Caco-2 (cell line): ENCODE data around the gene CACNA1G. TPM values are rescaled to one million over a fixed set of nuclear protein-coding genes. Genes with fewer than 3 reads are reported as not detected.

ENCODE experiments used
- BruUV-seq: library from RNA; stranded (reverse); fragments of 400-500 nt; replicated peaks from 2 replicates; lab custom pipeline; 2021; lab: Mats Ljungman, UMichigan
- CTCF ChIA-PET: fragments of 300-600 bp; sonication (Branson Sonifier 250); formaldehyde crosslinking; loops from one replicate; lab custom pipeline; 2022; ENCODE audit warnings: antibody characterized with exemption; lab: Charles Lee
- POLR2A ChIA-PET: fragments of 300-600 bp; sonication (Branson Sonifier 250); formaldehyde crosslinking; loops from one replicate; lab custom pipeline; 2022; ENCODE audit warnings: antibody characterized with exemption; lab: Charles Lee
- DNase-seq, 2 experiments: peaks; one replicate each; pipeline versions ENCODE4 v3.0.0 to v3.0.0-alpha.2; 2020 to 2022
- H3K27me3 ChIP-seq: replicated peaks from 2 replicates; pipeline ENCODE4 v1.6.0; 2011; ENCODE audit warnings: low read length; ENCODE audit not compliant: control insufficient read depth, insufficient read depth
- H3K36me3 ChIP-seq: 2 replicates; pipeline ENCODE4 v1.5.1; 2011; ENCODE audit warnings: low read length; ENCODE audit not compliant: control insufficient read depth, insufficient read depth
- H3K4me1 ChIP-seq: fragments of 250-450 bp; sonication (Bioruptor Pico); 2 replicates; pipeline ENCODE4 v1.5.1; 2020; ENCODE audit warnings: mild to moderate bottlenecking
- H3K4me3 ChIP-seq: 2 replicates; pipeline ENCODE4 v1.5.1; 2011; ENCODE audit warnings: low read depth, mild to moderate bottlenecking, control low read depth, low read length
- H3K9me3 ChIP-seq: fragments of 250-450 bp; sonication (Bioruptor Pico); 2 replicates; pipeline ENCODE4 v1.5.1; 2020; ENCODE audit warnings: mild to moderate bottlenecking, moderate library complexity
- H3K27ac Mint-ChIP-seq: one replicate; pipeline ENCODE4 v1.8.0; 2022; ENCODE audit warnings: mixed read lengths; ENCODE audit not compliant: unreplicated experiment
- H3K27me3 Mint-ChIP-seq: one replicate; pipeline ENCODE4 v1.8.0; 2022; ENCODE audit warnings: mixed read lengths; ENCODE audit not compliant: insufficient read depth, unreplicated experiment
- H3K36me3 Mint-ChIP-seq: one replicate; pipeline ENCODE4 v1.8.0; 2022; ENCODE audit warnings: mild to moderate bottlenecking, mixed read lengths; ENCODE audit not compliant: insufficient read depth, unreplicated experiment
- H3K4me1 Mint-ChIP-seq: one replicate; pipeline ENCODE4 v1.8.0; 2022; ENCODE audit warnings: low read depth, mixed read lengths; ENCODE audit not compliant: unreplicated experiment
- H3K4me3 Mint-ChIP-seq: one replicate; pipeline ENCODE4 v1.8.0; 2022; ENCODE audit warnings: mild to moderate bottlenecking, moderate library complexity, mixed read lengths; ENCODE audit not compliant: unreplicated experiment
- H3K9me3 Mint-ChIP-seq: one replicate; pipeline ENCODE4 v1.8.0; 2022; ENCODE audit warnings: mixed read lengths; ENCODE audit not compliant: unreplicated experiment
- intact Hi-C: fragments of 100-400 bp; cut with micrococcal nuclease; formaldehyde crosslinking; loops from one replicate; pipeline ENCODE4 v1.10.0; 2022; ENCODE audit not compliant: unreplicated experiment
- total RNA-seq: library from RNA; stranded (reverse); gene quantifications from 2 replicates; pipeline ENCODE4 v1.2.3, GENCODE V29; 2022
- TF ChIP-seq, protein P1 (sequence below), 2 experiments: fragments of 200-600 bp in 1 of 2; IDR thresholded peaks; 1 replicate in 1 of 2; 2 replicates in 1 of 2; pipeline versions ENCODE4 v1.5.1 to v1.8.0; 2011 to 2022; ENCODE audit warnings: antibody characterized with exemption in 1 of 2, control low read depth in 1 of 2, inconsistent platforms in 1 of 2, low read depth in 1 of 2, low read length in 1 of 2, mild to moderate bottlenecking in 1 of 2, moderate library complexity in 1 of 2; ENCODE audit not compliant: insufficient read depth in 1 of 2, severe bottlenecking in 1 of 2, unreplicated experiment in 1 of 2

The CACNA1G gene
- total RNA-seq, 1 experiment from 2014 or later = 1.4 TPM

DNA sequence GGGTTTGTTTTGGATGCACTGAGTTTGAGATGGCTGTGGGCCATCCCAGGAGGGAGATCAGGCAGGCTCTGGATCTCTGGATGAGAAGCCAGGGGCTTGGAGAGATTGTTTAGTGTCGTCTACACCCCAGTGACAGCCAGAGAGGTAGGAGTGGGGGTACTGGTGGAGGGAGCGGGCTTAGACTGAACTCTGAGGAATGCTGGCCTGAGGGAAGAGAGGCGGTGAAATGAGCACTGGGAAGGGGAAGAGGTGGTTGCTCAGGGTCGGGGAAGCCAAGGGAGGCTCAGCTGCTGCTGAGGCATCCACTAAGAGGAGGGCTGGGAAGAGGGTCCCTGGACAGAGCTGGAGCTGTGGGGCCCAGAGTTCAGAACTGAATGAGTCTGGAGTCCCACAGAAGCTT, 23.6 kb downstream of the CACNA1G start:
- Histone ChIP-seq H3K4me3 (no peak overlapping the region), H3K4me1 (peaks cover 8% of the 10 kb centered on the region), H3K9me3 (peaks cover 3% of the 10 kb centered on the region; the same call in 1 of the 2 replicates), H3K36me3 (no peaks in the 10 kb centered on the region), H3K27me3 (no peaks in the 10 kb centered on the region)
- H3K36me3 Mint-ChIP-seq = no peaks in the 10 kb centered on the region
- intact Hi-C loops = no loop called here
- TF ChIP-seq, protein P1, sequence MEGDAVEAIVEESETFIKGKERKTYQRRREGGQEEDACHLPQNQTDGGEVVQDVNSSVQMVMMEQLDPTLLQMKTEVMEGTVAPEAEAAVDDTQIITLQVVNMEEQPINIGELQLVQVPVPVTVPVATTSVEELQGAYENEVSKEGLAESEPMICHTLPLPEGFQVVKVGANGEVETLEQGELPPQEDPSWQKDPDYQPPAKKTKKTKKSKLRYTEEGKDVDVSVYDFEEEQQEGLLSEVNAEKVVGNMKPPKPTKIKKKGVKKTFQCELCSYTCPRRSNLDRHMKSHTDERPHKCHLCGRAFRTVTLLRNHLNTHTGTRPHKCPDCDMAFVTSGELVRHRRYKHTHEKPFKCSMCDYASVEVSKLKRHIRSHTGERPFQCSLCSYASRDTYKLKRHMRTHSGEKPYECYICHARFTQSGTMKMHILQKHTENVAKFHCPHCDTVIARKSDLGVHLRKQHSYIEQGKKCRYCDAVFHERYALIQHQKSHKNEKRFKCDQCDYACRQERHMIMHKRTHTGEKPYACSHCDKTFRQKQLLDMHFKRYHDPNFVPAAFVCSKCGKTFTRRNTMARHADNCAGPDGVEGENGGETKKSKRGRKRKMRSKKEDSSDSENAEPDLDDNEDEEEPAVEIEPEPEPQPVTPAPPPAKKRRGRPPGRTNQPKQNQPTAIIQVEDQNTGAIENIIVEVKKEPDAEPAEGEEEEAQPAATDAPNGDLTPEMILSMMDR (IDR thresholded peaks at IDR 0.05; ENCODE audit: insufficient read depth in 1 of 2, low read depth in 1 of 2, low read length in 1 of 2, severe bottlenecking in 1 of 2, unreplicated experiment in 1 of 2) = no peak
- no peak overlapping the region for H3K4me3 Mint-ChIP-seq
- POLR2A ChIA-PET = interaction anchor here (0.6 kb wide), 1 partner anchor 67 kb away, joined by 6 read pairs; no protein-coding TSS in a partner anchor
- peaks cover 7% of the 10 kb centered on the region for H3K4me1 Mint-ChIP-seq
- BruUV-seq = no TSS peak
- H3K9me3 Mint-ChIP-seq = no peaks in the 10 kb centered on the region
- DNase-seq = no peak
- H3K27ac Mint-ChIP-seq = no peak overlapping the region
- CTCF ChIA-PET = interaction anchor here (0.6 kb wide), 1 partner anchor 187 kb away, joined by 4 read pairs; the partner anchor contains the start of gene LRRC59
- no peaks in the 10 kb centered on the region for H3K27me3 Mint-ChIP-seq

- peaks cover 3% of the 10 kb centered on the region; the same call in 1 of the 2 replicates for H3K9me3 ChIP-seq
- DNase-seq = no peak
- no peak overlapping the region for H3K4me3 ChIP-seq
- no peaks in the 10 kb centered on the region for H3K27me3 ChIP-seq
- intact Hi-C loops = no loop called here
- Mint-ChIP-seq H3K9me3 (no peaks in the 10 kb centered on the region), H3K27me3 (no peaks in the 10 kb centered on the region), H3K4me1 (peaks cover 7% of the 10 kb centered on the region), H3K4me3 (no peak overlapping the region), H3K27ac (no peak overlapping the region), H3K36me3 (no peaks in the 10 kb centered on the region)
- POLR2A ChIA-PET = no interaction called here
- no peaks in the 10 kb centered on the region for H3K36me3 ChIP-seq
- TF ChIP-seq, protein P1 (IDR thresholded peaks at IDR 0.05; ENCODE audit: insufficient read depth in 1 of 2, low read depth in 1 of 2, low read length in 1 of 2, severe bottlenecking in 1 of 2, unreplicated experiment in 1 of 2) = no peak
- BruUV-seq = no TSS peak
- H3K4me1 ChIP-seq = peaks cover 9% of the 10 kb centered on the region
- CTCF ChIA-PET = interaction anchor here (0.6 to 0.7 kb wide), 4 partner anchors 14 to 282 kb away, joined by 3 to 4 read pairs (median 4); partner anchors contain the start of gene LRRC59
Measured at GRCh38 chr17:50584749-50585148, 24.2 kb downstream of the CACNA1G start.

DNA sequence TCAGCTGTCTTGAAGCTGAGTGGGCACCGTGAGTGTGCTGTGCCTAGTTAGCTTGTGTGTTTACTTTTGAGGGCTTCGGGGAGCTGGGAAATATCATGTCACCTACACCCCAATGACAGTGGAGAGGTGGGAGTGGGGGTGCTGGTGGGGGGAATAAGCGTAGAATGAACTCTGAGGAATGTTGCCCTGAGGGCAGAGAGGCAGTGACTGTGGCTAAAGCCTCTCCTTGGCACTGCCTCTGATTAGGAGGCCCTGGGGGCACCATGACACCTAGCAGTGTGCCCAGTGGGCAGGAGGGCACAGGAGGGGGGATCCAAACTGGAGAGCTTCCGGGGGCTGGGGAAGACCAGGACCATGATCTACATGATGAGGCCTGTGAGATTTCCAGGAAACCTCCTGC, 24.8 kb downstream of the CACNA1G start:
- POLR2A ChIA-PET = no interaction called here
- no peaks in the 10 kb centered on the region for H3K27me3 ChIP-seq
- H3K4me1 Mint-ChIP-seq = peaks cover 7% of the 10 kb centered on the region

More for the DNA sequence above, 24.8 kb downstream of the CACNA1G start:
- Mint-ChIP-seq H3K4me3 (no peak overlapping the region), H3K27ac (no peak overlapping the region), H3K27me3 (no peaks in the 10 kb centered on the region), H3K36me3 (no peaks in the 10 kb centered on the region), H3K9me3 (no peaks in the 10 kb centered on the region)
- intact Hi-C loops = no loop called here
- Histone ChIP-seq H3K9me3 (peaks cover 3% of the 10 kb centered on the region; the same call in 1 of the 2 replicates), H3K36me3 (no peaks in the 10 kb centered on the region), H3K4me3 (no peak overlapping the region), H3K4me1 (peaks cover 9% of the 10 kb centered on the region)
- CTCF ChIA-PET = interaction anchor here (0.7 to 1.2 kb wide), 3 partner anchors 35 to 281 kb away, joined by 3 to 4 read pairs (median 3); no protein-coding TSS in a partner anchor
- BruUV-seq = no TSS peak
- TF ChIP-seq, protein P1 (IDR thresholded peaks at IDR 0.05; ENCODE audit: insufficient read depth in 1 of 2, low read depth in 1 of 2, low read length in 1 of 2, severe bottlenecking in 1 of 2, unreplicated experiment in 1 of 2) = no peak
- no peak for DNase-seq
